ENCODE data around the gene KDM6A. TPM values are rescaled to one million over a fixed set of nuclear protein-coding genes. Genes with fewer than 3 reads are reported as not detected.

Gene KDM6A
- total and polyA plus RNA-seq, 2 of the 13 experiments (the other 11 are each of a cell fraction or from before 2014, with no cell fraction given): 16.7 to 18.2 TPM

GRCh38 chrX:44915361-44915868, 42.4 kb downstream of the KDM6A start (continued):
- TF ChIP-seq, protein P1, sequence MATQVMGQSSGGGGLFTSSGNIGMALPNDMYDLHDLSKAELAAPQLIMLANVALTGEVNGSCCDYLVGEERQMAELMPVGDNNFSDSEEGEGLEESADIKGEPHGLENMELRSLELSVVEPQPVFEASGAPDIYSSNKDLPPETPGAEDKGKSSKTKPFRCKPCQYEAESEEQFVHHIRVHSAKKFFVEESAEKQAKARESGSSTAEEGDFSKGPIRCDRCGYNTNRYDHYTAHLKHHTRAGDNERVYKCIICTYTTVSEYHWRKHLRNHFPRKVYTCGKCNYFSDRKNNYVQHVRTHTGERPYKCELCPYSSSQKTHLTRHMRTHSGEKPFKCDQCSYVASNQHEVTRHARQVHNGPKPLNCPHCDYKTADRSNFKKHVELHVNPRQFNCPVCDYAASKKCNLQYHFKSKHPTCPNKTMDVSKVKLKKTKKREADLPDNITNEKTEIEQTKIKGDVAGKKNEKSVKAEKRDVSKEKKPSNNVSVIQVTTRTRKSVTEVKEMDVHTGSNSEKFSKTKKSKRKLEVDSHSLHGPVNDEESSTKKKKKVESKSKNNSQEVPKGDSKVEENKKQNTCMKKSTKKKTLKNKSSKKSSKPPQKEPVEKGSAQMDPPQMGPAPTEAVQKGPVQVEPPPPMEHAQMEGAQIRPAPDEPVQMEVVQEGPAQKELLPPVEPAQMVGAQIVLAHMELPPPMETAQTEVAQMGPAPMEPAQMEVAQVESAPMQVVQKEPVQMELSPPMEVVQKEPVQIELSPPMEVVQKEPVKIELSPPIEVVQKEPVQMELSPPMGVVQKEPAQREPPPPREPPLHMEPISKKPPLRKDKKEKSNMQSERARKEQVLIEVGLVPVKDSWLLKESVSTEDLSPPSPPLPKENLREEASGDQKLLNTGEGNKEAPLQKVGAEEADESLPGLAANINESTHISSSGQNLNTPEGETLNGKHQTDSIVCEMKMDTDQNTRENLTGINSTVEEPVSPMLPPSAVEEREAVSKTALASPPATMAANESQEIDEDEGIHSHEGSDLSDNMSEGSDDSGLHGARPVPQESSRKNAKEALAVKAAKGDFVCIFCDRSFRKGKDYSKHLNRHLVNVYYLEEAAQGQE (IDR thresholded peaks at IDR 0.05; ENCODE audit: borderline replicate concordance in 1 of 2, low read depth in 1 of 2, low read length in 2 of 2): no peak
- TF ChIP-seq NFKB2 (CRISPR knock-in tag; IDR thresholded peaks at IDR 0.05; ENCODE audit: borderline replicate concordance): no peak
- peak; percentile 69 for TF ChIP-seq PITX1 (CRISPR knock-in tag; IDR thresholded peaks at IDR 0.05)
- peak; percentile 66; the same call in 1 of the 2 replicates for TF ChIP-seq IRF2 (CRISPR knock-in tag; IDR thresholded peaks at IDR 0.05)
- peak in 1 of 2 experiments; percentile 96; a peak in 2 of 4 replicates for TF ChIP-seq ATF4 (CRISPR knock-in tag; IDR thresholded peaks at IDR 0.05)
- no peak for TF ChIP-seq RFX3 (CRISPR knock-in tag; IDR thresholded peaks at IDR 0.05)
- peak; percentile 93 for TF ChIP-seq FOXA3 (CRISPR knock-in tag; IDR thresholded peaks at IDR 0.05)
- TF ChIP-seq KDM3A (CRISPR knock-in tag; IDR thresholded peaks at IDR 0.05; ENCODE audit: low read depth): no peak
- no peak for TF ChIP-seq SMAD1 (CRISPR knock-in tag; IDR thresholded peaks at IDR 0.05; ENCODE audit: borderline replicate concordance, low read depth)
- TF ChIP-seq TSC22D2 (CRISPR knock-in tag; IDR thresholded peaks at IDR 0.05; ENCODE audit: borderline replicate concordance): no peak
- no peak for TF ChIP-seq ZNF788 (CRISPR knock-in tag; IDR thresholded peaks at IDR 0.05; ENCODE audit: borderline replicate concordance)
- TF ChIP-seq ZNF766 (CRISPR knock-in tag; IDR thresholded peaks at IDR 0.05; ENCODE audit: borderline replicate concordance): no peak
- no peak for TF ChIP-seq ZSCAN30 (CRISPR knock-in tag; IDR thresholded peaks at IDR 0.05)
- TF ChIP-seq MLXIP (CRISPR knock-in tag; IDR thresholded peaks at IDR 0.05; ENCODE audit: borderline replicate concordance): no peak
- no peak for TF ChIP-seq ZBTB1 (CRISPR knock-in tag; IDR thresholded peaks at IDR 0.05; ENCODE audit: borderline replicate concordance)
- no peak for TF ChIP-seq PHF5A (CRISPR knock-in tag; IDR thresholded peaks at IDR 0.05; ENCODE audit: low read depth, unreplicated experiment)
- peak; percentile 65 for TF ChIP-seq MIXL1 (CRISPR knock-in tag; IDR thresholded peaks at IDR 0.05)
- TF ChIP-seq, protein P2, sequence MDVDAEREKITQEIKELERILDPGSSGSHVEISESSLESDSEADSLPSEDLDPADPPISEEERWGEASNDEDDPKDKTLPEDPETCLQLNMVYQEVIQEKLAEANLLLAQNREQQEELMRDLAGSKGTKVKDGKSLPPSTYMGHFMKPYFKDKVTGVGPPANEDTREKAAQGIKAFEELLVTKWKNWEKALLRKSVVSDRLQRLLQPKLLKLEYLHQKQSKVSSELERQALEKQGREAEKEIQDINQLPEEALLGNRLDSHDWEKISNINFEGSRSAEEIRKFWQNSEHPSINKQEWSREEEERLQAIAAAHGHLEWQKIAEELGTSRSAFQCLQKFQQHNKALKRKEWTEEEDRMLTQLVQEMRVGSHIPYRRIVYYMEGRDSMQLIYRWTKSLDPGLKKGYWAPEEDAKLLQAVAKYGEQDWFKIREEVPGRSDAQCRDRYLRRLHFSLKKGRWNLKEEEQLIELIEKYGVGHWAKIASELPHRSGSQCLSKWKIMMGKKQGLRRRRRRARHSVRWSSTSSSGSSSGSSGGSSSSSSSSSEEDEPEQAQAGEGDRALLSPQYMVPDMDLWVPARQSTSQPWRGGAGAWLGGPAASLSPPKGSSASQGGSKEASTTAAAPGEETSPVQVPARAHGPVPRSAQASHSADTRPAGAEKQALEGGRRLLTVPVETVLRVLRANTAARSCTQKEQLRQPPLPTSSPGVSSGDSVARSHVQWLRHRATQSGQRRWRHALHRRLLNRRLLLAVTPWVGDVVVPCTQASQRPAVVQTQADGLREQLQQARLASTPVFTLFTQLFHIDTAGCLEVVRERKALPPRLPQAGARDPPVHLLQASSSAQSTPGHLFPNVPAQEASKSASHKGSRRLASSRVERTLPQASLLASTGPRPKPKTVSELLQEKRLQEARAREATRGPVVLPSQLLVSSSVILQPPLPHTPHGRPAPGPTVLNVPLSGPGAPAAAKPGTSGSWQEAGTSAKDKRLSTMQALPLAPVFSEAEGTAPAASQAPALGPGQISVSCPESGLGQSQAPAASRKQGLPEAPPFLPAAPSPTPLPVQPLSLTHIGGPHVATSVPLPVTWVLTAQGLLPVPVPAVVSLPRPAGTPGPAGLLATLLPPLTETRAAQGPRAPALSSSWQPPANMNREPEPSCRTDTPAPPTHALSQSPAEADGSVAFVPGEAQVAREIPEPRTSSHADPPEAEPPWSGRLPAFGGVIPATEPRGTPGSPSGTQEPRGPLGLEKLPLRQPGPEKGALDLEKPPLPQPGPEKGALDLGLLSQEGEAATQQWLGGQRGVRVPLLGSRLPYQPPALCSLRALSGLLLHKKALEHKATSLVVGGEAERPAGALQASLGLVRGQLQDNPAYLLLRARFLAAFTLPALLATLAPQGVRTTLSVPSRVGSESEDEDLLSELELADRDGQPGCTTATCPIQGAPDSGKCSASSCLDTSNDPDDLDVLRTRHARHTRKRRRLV (CRISPR knock-in tag; IDR thresholded peaks at IDR 0.05): no peak
